Lower leg skin (tissue), 3 donors: ENCODE measurements around the gene DNASE2.

Experiments used
- POLR2A ChIP-seq, 2 donors: fragments of 450-650 bp; IDR thresholded peaks; one replicate each; pipeline ENCODE4 v1.6.1; 2016 to 2017; ENCODE audit warnings: antibody characterized with exemption in 2 of 2, mild to moderate bottlenecking in 1 of 2, moderate library complexity in 1 of 2
- TF ChIP-seq, protein P1 (sequence below), 3 donors: fragments of 450-650 bp; IDR thresholded peaks; one replicate each; pipeline ENCODE4 v1.5.1; 2016; ENCODE audit warnings: antibody characterized with exemption in 3 of 3, mild to moderate bottlenecking in 3 of 3, moderate library complexity in 2 of 3

DNA sequence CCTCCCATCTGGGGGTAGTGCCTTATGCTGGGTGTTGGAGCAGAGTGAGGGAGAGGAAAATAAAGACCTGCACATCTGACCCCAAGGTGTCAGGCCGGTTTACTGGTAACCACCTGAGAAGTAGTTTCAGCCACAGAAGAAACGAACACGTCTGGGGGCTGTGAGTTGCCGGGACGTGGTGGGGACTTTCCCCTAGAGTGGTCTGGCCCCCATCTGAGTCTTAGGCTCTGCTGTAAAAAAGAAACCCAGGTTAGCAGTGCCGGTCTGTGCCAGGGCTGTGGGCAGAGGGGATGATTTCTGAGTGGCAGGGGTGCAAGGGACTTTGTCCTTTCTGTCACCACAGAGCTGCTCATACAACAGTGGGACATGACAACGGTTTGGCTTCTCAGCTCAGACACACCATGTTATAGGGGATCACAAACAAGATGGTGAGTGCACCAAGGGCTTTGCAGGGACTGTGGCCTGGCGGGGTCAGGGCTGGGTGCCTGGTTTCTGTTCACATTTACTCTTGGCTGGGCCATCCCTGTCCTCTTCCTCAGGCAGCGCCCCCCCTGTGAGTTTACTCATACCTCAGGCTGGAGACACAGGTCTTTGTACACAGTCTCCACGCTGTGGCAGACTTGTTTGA, 18.8 kb upstream of the DNASE2 start:
- TF ChIP-seq, protein P1, sequence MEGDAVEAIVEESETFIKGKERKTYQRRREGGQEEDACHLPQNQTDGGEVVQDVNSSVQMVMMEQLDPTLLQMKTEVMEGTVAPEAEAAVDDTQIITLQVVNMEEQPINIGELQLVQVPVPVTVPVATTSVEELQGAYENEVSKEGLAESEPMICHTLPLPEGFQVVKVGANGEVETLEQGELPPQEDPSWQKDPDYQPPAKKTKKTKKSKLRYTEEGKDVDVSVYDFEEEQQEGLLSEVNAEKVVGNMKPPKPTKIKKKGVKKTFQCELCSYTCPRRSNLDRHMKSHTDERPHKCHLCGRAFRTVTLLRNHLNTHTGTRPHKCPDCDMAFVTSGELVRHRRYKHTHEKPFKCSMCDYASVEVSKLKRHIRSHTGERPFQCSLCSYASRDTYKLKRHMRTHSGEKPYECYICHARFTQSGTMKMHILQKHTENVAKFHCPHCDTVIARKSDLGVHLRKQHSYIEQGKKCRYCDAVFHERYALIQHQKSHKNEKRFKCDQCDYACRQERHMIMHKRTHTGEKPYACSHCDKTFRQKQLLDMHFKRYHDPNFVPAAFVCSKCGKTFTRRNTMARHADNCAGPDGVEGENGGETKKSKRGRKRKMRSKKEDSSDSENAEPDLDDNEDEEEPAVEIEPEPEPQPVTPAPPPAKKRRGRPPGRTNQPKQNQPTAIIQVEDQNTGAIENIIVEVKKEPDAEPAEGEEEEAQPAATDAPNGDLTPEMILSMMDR (IDR thresholded peaks at IDR 0.05), result no peak
- no peak for TF ChIP-seq POLR2A (IDR thresholded peaks at IDR 0.05)
